GM10248 (cell line): ENCODE data around the gene CGB7.

Experiments
- CTCF ChIA-PET: fragments of 300-600 bp; sonication (Branson Sonifier 250); formaldehyde crosslinking; extraction: SDS; loops from one replicate; lab custom pipeline; 2021; ENCODE audit warnings: antibody characterized with exemption; lab: Yijun Ruan, JAX
- POLR2A ChIA-PET: fragments of 350-650 bp; sonication (Branson Sonifier 250); formaldehyde crosslinking; extraction: SDS; loops from one replicate; lab custom pipeline; 2020; ENCODE audit warnings: antibody characterized with exemption; lab: Yijun Ruan, JAX
- DNase-seq: peaks from one replicate; pipeline ENCODE4 v3.0.0; 2012; ENCODE audit errors: extremely low spot score
- CTCF ChIP-seq: IDR thresholded peaks from 2 replicates; pipeline ENCODE4 v1.5.1; 2012; ENCODE audit warnings: mild to moderate bottlenecking, low read depth; ENCODE audit errors: extremely low read depth, missing control alignments, control extremely low read depth

Gene CGB7

GRCh38 chr19:49098795-49099194 lies 41.2 kb upstream of the CGB7 start:
- POLR2A ChIA-PET, result no interaction called here

GRCh38 chr19:49097453-49098288 lies 40.1 kb upstream of the CGB7 start:
- DNase-seq, result peak; percentile 82
- CTCF ChIA-PET, result interaction anchor here (0.6 to 6.6 kb wide), 53 partner anchors 9 to 317 kb away, joined by 3 to 81 read pairs (median 5); partner anchors contain the start of genes CGB2, CGB7, GYS1 and HRC
- peak; percentile 97 for TF ChIP-seq CTCF
- POLR2A ChIA-PET, result interaction anchor here (0.6 to 0.9 kb wide), 3 partner anchors 16 to 110 kb away, joined by 6 to 7 read pairs (median 6); partner anchors contain the start of gene LIN7B

More at GRCh38 chr19:49098795-49099194, 41.2 kb upstream of the CGB7 start:
- CTCF ChIA-PET, result interaction anchor here (0.9 to 6.6 kb wide), 19 partner anchors 8 to 289 kb away, joined by 3 to 81 read pairs (median 10); partner anchors contain the start of genes CGB7 and LIN7B
- no peak for TF ChIP-seq CTCF
- DNase-seq, result no peak

GRCh38 chr19:49094505-49095482 lies 37.2 kb upstream of the CGB7 start:
- DNase-seq, result no peak
- no peak for TF ChIP-seq CTCF
- ChIA-PET CTCF (interaction anchor here (1.0 to 6.6 kb wide), 7 partner anchors 11 to 325 kb away, joined by 3 to 81 read pairs (median 5); partner anchors contain the start of gene LIN7B), POLR2A (interaction anchor here (0.7 to 1.4 kb wide), 2 partner anchors 76 to 129 kb away, joined by 3 to 6 read pairs; no protein-coding TSS in a partner anchor)

- CTCF ChIA-PET, result interaction anchor here (0.8 kb wide), 1 partner anchor 93 kb away, joined by 3 read pairs; no protein-coding TSS in a partner anchor
- DNase-seq, result no peak
- POLR2A ChIA-PET, result no interaction called here
- TF ChIP-seq CTCF, result no peak
Observed at GRCh38 chr19:49092686-49093085, 35.1 kb upstream of the CGB7 start.

- ChIA-PET POLR2A (interaction anchor here (0.7 kb wide), 1 partner anchor 21 kb away, joined by 4 read pairs; no protein-coding TSS in a partner anchor), CTCF (no interaction called here)
- TF ChIP-seq CTCF, result no peak
- no peak for DNase-seq
Observed at GRCh38 chr19:49091391-49092038, 34.0 kb upstream of the CGB7 start.
